Tibial nerve (tissue), 4 donors: Measurements from ENCODE around the gene NEK5. TPM values are rescaled to one million over a fixed set of nuclear protein-coding genes. Genes with fewer than 3 reads are reported as not detected.
A peak's percentile ranks its signal among the peaks of the same experiment; 100 is the strongest.
"Not testable (repeated sequence)": the region's sequence is repeated elsewhere in the genome, so short reads cannot be mapped to it uniquely, and the experiment has no call there.

Experiments
- DNase-seq, 2 donors: peaks; one replicate each; pipeline ENCODE4 v3.0.0-alpha.2; 2019; ENCODE audit warnings: low spot score in 2 of 2
- H3K27ac ChIP-seq, 4 donors: fragments of 200-600 bp; sonication (generic) in 3 of 4; one replicate each; pipeline ENCODE4 v1.5.1; 2017 to 2019; ENCODE audit warnings: mild to moderate bottlenecking in 1 of 4
- H3K27me3 ChIP-seq, 2 donors: fragments of 200-600 bp; sonication (generic) in 1 of 2; one replicate each; pipeline versions ENCODE4 v1.5.1 to v1.6.0; 2017 to 2019
- H3K36me3 ChIP-seq, 3 donors: fragments of 200-600 bp; sonication (generic); one replicate each; pipeline ENCODE4 v1.5.1; 2018 to 2019
- H3K4me1 ChIP-seq, 4 donors: fragments of 200-600 bp; sonication (generic) in 3 of 4; one replicate each; pipeline ENCODE4 v1.5.1; 2017 to 2019
- H3K4me3 ChIP-seq, 4 donors: fragments of 200-600 bp; sonication (generic) in 3 of 4; one replicate each; pipeline ENCODE4 v1.5.1; 2017 to 2019; ENCODE audit warnings: mild to moderate bottlenecking in 1 of 4, moderate library complexity in 1 of 4
- H3K9me3 ChIP-seq, 4 donors: fragments of 200-600 bp; sonication (generic) in 3 of 4; one replicate each; pipeline ENCODE4 v1.5.1; 2017 to 2019
- EP300 ChIP-seq, 2 donors: sonication (generic); formaldehyde crosslinking; IDR thresholded peaks; one replicate each; pipeline ENCODE4 v1.6.1; 2017; ENCODE audit warnings: antibody characterized with exemption in 2 of 2, mild to moderate bottlenecking in 1 of 2
- POLR2A ChIP-seq, 2 donors: fragments of 450-650 bp; IDR thresholded peaks; one replicate each; pipeline ENCODE4 v1.6.1; 2017; ENCODE audit warnings: antibody characterized with exemption in 2 of 2, mild to moderate bottlenecking in 2 of 2, moderate library complexity in 2 of 2
- WGBS, 2 donors: methylation state at CpG; one replicate each; pipeline ENCODE4 v1.1.5; 2018; 5-methylcytosine and 5-hydroxymethylcytosine counted together
- total RNA-seq, 4 donors: library from RNA; depleted of rRNA; stranded (reverse); fragments of >200 nt; gene quantifications; one replicate each; pipeline ENCODE4 v1.1.0, GENCODE V29; 2016
- TF ChIP-seq, protein P1 (sequence below), 5 experiments: fragments of 200-600 bp in 3 of 5; fragments of 450-650 bp in 2 of 5; sonication (generic) in 3 of 5; IDR thresholded peaks; one replicate each; pipeline ENCODE4 v1.5.1; 2016 to 2019; ENCODE audit warnings: antibody characterized with exemption in 5 of 5, mild to moderate bottlenecking in 3 of 5, moderate library complexity in 2 of 5

NEK5 gene
- total RNA-seq, 4 donors from 2014 or later, result 0.30 to 0.66 (median 0.61) TPM

DNA sequence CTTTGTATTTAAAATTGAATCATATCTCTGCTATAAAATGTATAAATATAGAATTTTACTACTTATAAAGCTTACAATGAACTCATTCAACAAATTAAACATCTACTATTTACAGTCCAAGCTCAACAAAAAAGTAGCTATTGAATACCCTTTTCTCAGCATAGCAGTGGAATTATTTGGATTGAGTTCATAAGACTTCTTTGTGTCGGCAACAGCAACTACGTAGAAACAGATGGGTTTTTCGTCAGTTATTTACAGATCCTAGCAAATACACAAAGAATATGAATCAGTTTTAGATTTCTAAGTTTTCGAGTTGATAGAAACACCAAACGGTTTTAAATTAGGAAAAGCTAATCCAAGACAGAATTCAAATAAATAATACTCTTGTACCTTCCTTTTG, 41.0 kb upstream of the NEK5 start:
- WGBS, 2 donors, result 49 to 64% methylated on average over 5 of the region's 5 CpGs
- Histone ChIP-seq H3K27ac (peak overlapping the region; percentile 25 to 80 (median 62)), H3K36me3 (peaks cover 0 to 71% (median 0%) of the 10 kb centered on the region in 3 donors), H3K27me3 (no peaks in the 10 kb centered on the region), H3K9me3 (no peaks in the 10 kb centered on the region), H3K4me3 (no peak overlapping the region), H3K4me1 (peaks cover 0 to 17% (median 0%) of the 10 kb centered on the region in 4 donors)
- TF ChIP-seq EP300 (IDR thresholded peaks at IDR 0.05), result peak in 1 of 2 donors; percentile 24
- no peak for TF ChIP-seq POLR2A (IDR thresholded peaks at IDR 0.05)
- DNase-seq, result no peak

DNA sequence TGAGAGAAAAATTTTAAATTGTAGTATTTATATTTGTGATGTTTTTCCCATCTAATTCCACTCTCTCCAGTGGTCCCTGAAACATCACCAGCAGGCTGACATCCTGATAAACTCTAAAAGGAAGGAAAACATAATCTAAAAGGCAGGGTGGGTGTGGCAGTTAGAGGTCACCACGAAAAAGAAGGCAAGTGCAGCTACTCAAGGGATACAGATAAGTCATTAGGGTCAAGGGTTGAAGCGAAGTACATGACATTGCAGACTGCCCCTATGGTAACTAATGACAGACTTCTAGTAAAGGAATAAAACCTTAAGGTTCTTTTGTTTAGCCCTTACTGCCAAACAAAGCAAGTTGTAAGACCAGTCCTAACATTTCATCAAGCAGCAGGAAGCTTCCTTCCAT, 36.5 kb upstream of the NEK5 start:
- Histone ChIP-seq H3K27ac (no peak overlapping the region), H3K4me3 (no peak overlapping the region), H3K36me3 (peaks cover 0 to 46% (median 0%) of the 10 kb centered on the region in 3 donors), H3K9me3 (no peaks in the 10 kb centered on the region), H3K27me3 (no peaks in the 10 kb centered on the region), H3K4me1 (peaks cover 0 to 32% (median 4%) of the 10 kb centered on the region in 4 donors)
- WGBS, 2 donors, result 29 to 44% methylated on average over 2 of the region's 2 CpGs
- DNase-seq, result no peak
- TF ChIP-seq POLR2A (IDR thresholded peaks at IDR 0.05) (no peak), EP300 (IDR thresholded peaks at IDR 0.05) (no peak)
- TF ChIP-seq, protein P1, sequence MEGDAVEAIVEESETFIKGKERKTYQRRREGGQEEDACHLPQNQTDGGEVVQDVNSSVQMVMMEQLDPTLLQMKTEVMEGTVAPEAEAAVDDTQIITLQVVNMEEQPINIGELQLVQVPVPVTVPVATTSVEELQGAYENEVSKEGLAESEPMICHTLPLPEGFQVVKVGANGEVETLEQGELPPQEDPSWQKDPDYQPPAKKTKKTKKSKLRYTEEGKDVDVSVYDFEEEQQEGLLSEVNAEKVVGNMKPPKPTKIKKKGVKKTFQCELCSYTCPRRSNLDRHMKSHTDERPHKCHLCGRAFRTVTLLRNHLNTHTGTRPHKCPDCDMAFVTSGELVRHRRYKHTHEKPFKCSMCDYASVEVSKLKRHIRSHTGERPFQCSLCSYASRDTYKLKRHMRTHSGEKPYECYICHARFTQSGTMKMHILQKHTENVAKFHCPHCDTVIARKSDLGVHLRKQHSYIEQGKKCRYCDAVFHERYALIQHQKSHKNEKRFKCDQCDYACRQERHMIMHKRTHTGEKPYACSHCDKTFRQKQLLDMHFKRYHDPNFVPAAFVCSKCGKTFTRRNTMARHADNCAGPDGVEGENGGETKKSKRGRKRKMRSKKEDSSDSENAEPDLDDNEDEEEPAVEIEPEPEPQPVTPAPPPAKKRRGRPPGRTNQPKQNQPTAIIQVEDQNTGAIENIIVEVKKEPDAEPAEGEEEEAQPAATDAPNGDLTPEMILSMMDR (IDR thresholded peaks at IDR 0.05), result no peak

DNA sequence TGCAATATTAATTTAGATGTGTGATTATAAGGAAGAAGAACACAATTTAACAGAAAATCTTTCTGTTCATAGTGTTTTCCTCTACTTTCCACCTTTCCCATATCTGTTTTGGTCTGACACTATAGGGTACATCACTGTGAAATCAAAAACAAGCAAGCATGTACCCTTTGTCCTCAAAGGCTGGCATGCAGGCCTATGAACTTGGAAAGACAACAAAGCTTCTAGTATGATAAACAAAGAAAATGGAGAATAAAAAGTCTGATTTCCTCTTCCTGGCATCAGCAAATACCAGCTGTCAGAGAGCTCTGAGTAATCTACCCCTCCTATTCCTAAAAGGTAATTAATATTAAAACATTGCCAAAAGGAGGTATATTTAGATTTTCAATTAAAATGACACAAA, 36.1 kb upstream of the NEK5 start:
- Histone ChIP-seq H3K4me3 (no peak overlapping the region), H3K9me3 (no peaks in the 10 kb centered on the region), H3K4me1 (peaks cover 0 to 36% (median 5%) of the 10 kb centered on the region in 4 donors), H3K36me3 (peaks cover 0 to 42% (median 0%) of the 10 kb centered on the region in 3 donors), H3K27me3 (no peaks in the 10 kb centered on the region), H3K27ac (no peak overlapping the region)
- no peak for TF ChIP-seq EP300 (IDR thresholded peaks at IDR 0.05)
- no peak for TF ChIP-seq POLR2A (IDR thresholded peaks at IDR 0.05)
- TF ChIP-seq, protein P1 (IDR thresholded peaks at IDR 0.05), result no peak
- no peak for DNase-seq

DNA sequence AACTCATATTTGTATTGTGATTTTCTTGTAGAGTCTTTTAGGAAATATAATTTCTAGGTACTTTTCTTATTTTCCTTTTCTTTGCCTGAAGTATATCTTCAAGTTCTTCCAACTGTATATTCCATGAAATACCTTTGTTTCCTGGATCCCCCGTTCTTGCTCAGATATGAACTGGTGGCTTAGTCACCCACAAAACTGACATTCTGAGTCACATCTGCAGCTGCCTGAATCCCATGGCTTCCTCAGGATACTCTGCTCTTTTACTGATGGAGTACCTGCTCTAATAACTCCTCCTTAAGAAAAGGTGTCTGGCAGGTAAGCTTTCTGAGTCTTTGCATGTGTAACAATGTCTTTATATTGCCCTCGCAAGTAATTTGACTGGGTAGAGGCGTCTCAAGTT, 35.0 kb upstream of the NEK5 start:
- 86 to 91% methylated on average over 3 of the region's 3 CpGs for WGBS, 2 donors
- Histone ChIP-seq H3K36me3 (peaks cover 0 to 35% (median 0%) of the 10 kb centered on the region in 3 donors), H3K4me1 (peaks cover 0 to 41% (median 7%) of the 10 kb centered on the region in 4 donors)
- H3K4me3 ChIP-seq, H3K27ac ChIP-seq, H3K9me3 ChIP-seq, DNase-seq, H3K27me3 ChIP-seq: not testable (repeated sequence)

DNA sequence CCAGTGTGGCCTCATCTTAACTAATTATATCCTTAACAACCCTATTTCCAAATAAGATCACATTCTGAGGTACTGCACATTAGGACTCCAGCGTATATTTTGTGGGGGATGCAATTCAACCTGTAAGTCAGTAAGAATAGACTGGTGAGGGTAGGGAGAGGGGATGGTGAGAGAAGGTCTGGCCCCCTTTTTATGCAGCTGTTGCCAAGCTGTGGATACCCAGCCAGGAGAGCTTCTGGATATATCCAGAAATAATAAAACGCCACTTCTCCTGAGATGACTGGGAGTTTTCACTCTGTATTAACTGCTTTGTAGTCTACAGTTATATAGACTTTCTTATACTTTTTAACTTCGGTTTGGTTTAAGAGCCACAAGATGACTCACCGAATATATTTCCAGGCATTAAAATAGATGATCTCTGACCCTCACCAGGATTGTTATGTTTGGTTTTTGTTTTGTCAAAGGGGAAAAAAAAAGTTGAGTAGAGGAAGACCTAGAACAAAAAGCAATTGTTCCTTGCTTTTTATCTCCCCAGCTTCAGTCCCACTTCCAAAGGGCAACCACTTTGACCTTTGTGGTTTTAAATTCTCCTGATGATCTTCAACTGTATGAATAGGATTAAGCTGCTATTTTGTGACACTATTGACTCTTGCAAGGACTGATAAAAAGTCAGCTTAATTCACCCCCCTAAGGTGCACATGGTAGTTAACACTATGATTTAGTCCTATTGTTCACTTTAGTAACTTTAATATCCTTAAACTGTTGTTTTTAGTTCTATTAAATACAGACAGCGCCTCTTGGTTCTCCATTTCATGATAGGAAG, 33.6 kb upstream of the NEK5 start:
- H3K9me3 ChIP-seq, result no peaks in the 10 kb centered on the region
- 36 to 39% methylated on average over 5 of the region's 5 CpGs for WGBS, 2 donors
- H3K4me1 ChIP-seq, result peaks cover 0 to 53% (median 10%) of the 10 kb centered on the region in 4 donors
- DNase-seq, result no peak
- H3K27ac ChIP-seq, result peak overlapping the region in 2 of 4 donors; percentile 48 to 68
- peaks cover 0 to 22% (median 0%) of the 10 kb centered on the region in 3 donors for H3K36me3 ChIP-seq
- no peak overlapping the region for H3K4me3 ChIP-seq
- no peak for TF ChIP-seq POLR2A (IDR thresholded peaks at IDR 0.05)
- TF ChIP-seq EP300 (IDR thresholded peaks at IDR 0.05), result no peak
- TF ChIP-seq, protein P1 (IDR thresholded peaks at IDR 0.05), result no peak
- no peaks in the 10 kb centered on the region for H3K27me3 ChIP-seq

DNA sequence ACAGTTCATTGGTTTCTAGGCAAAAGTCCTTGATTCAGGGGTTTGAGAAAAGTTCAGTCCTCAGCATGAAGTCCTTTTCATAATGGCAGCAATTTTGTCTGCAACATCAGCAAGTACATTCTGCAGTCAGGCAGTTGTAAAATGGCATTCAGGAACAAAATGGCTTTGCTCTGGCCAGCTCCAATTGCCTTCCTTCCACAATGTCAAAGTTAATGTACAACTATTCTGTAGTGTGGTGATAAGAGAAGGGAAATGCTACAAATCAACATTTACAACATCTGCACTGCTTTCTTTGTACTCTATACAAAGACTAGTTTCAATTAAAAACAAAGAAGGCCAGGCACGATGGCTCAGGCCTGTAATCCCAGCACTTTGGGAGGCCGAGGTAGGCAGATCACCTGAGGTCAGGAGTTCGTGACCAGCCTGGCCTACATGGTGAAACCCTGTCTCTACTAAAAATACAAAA, 32.3 kb upstream of the NEK5 start:
- TF ChIP-seq, protein P1 (IDR thresholded peaks at IDR 0.05), result no peak
- no peak for TF ChIP-seq POLR2A (IDR thresholded peaks at IDR 0.05)
- no peak for TF ChIP-seq EP300 (IDR thresholded peaks at IDR 0.05)
- Histone ChIP-seq H3K9me3 (no peaks in the 10 kb centered on the region), H3K36me3 (peaks cover 0 to 10% (median 0%) of the 10 kb centered on the region in 3 donors), H3K27ac (peak overlapping the region in 1 of 4 donors; percentile 15), H3K4me1 (peaks cover 0 to 63% (median 12%) of the 10 kb centered on the region in 4 donors), H3K4me3 (no peak overlapping the region), H3K27me3 (no peaks in the 10 kb centered on the region)
- DNase-seq, result no peak
- WGBS, 2 donors, result 63 to 65% methylated on average over 3 of the region's 3 CpGs
